ENCODE data around the gene ABCD3.
"Not testable (repeated sequence)": the region's sequence is repeated elsewhere in the genome, so short reads cannot be mapped to it uniquely, and the experiment has no call there.

The ABCD3 gene

GRCh38 chr1:94553931-94554330 lies 135.7 kb downstream of the ABCD3 start:
- DNase-seq, result no peak

GRCh38 chr1:94554580-94554979 lies 136.4 kb downstream of the ABCD3 start:
- no peak for DNase-seq

GRCh38 chr1:94555091-94555490 lies 136.9 kb downstream of the ABCD3 start:
- DNase-seq, result no peak

- DNase-seq, result no peak
These were observed 141.7 kb downstream of the ABCD3 start for GRCh38 chr1:94559921-94560320.

GRCh38 chr1:94560333-94560732 lies 142.1 kb downstream of the ABCD3 start:
- DNase-seq, result no peak

GRCh38 chr1:94562519-94563260 lies 144.5 kb downstream of the ABCD3 start:
- DNase-seq, result no peak

GRCh38 chr1:94565901-94566300 lies 147.7 kb downstream of the ABCD3 start:
- no peak for DNase-seq

GRCh38 chr1:94566436-94566835 lies 148.2 kb downstream of the ABCD3 start:
- DNase-seq, result not testable (repeated sequence)

- DNase-seq, result not testable (repeated sequence)
These were observed 149.9 kb downstream of the ABCD3 start for GRCh38 chr1:94567975-94568607.

All from NCI-H146 (cell line).